ENCODE measurements around the gene SBK1.

Gene SBK1

GRCh38 chr16:28297784-28298510, 5.6 kb downstream of the SBK1 start:
- no peak for TF ChIP-seq FOXP2 (optimal IDR thresholded peaks at IDR 0.05; ENCODE audit: borderline replicate concordance, extremely low read depth, extremely low read length, insufficient read depth)
- TF ChIP-seq, protein P1, sequence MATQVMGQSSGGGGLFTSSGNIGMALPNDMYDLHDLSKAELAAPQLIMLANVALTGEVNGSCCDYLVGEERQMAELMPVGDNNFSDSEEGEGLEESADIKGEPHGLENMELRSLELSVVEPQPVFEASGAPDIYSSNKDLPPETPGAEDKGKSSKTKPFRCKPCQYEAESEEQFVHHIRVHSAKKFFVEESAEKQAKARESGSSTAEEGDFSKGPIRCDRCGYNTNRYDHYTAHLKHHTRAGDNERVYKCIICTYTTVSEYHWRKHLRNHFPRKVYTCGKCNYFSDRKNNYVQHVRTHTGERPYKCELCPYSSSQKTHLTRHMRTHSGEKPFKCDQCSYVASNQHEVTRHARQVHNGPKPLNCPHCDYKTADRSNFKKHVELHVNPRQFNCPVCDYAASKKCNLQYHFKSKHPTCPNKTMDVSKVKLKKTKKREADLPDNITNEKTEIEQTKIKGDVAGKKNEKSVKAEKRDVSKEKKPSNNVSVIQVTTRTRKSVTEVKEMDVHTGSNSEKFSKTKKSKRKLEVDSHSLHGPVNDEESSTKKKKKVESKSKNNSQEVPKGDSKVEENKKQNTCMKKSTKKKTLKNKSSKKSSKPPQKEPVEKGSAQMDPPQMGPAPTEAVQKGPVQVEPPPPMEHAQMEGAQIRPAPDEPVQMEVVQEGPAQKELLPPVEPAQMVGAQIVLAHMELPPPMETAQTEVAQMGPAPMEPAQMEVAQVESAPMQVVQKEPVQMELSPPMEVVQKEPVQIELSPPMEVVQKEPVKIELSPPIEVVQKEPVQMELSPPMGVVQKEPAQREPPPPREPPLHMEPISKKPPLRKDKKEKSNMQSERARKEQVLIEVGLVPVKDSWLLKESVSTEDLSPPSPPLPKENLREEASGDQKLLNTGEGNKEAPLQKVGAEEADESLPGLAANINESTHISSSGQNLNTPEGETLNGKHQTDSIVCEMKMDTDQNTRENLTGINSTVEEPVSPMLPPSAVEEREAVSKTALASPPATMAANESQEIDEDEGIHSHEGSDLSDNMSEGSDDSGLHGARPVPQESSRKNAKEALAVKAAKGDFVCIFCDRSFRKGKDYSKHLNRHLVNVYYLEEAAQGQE (IDR thresholded peaks at IDR 0.05; ENCODE audit: insufficient read depth in 1 of 2, low read depth in 2 of 2, low read length in 2 of 2): peak; percentile 48 to 85; a peak in 3 of 4 replicates

GRCh38 chr16:28298511-28298878, 6.2 kb downstream of the SBK1 start:
- no peak for TF ChIP-seq FOXP2 (optimal IDR thresholded peaks at IDR 0.05; ENCODE audit: borderline replicate concordance, extremely low read depth, extremely low read length, insufficient read depth)
- TF ChIP-seq, protein P1 (IDR thresholded peaks at IDR 0.05; ENCODE audit: insufficient read depth in 1 of 2, low read depth in 2 of 2, low read length in 2 of 2): no peak
- no peak for TF ChIP-seq POLR2AphosphoS5 (IDR thresholded peaks at IDR 0.05; ENCODE audit: low read depth, low read length)
- no peak for TF ChIP-seq TAF1 (IDR thresholded peaks at IDR 0.05; ENCODE audit: borderline replicate concordance, insufficient read depth, low read length)
- no peak for TF ChIP-seq SIN3A (IDR thresholded peaks at IDR 0.05; ENCODE audit: borderline replicate concordance, insufficient read depth, low read length)

DNA sequence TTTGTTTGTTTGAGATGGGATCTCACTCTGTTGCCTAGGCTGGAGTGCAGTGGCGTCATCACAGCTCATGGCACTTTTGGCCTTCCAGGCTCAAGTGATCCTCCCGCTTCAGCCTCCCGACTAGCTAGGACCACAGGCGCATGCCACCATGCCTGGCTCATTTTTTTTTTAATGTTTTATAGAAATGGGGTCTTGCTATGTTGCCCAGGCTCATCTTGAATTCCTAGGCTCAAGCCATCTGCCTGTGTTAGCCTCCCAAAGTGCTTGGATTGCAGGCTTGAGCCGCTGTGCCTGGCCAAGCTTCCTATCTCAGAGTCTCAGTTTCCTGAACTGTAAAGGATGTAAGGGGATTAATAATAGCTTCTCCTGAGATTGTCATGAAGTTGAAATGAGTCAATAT, 8.0 kb downstream of the SBK1 start:
- no peak for TF ChIP-seq SIN3A (IDR thresholded peaks at IDR 0.05; ENCODE audit: borderline replicate concordance, insufficient read depth, low read length)
- no peak for TF ChIP-seq FOXP2 (optimal IDR thresholded peaks at IDR 0.05; ENCODE audit: borderline replicate concordance, extremely low read depth, extremely low read length, insufficient read depth)
- TF ChIP-seq, protein P1 (IDR thresholded peaks at IDR 0.05; ENCODE audit: insufficient read depth in 1 of 2, low read depth in 2 of 2, low read length in 2 of 2): no peak
- TF ChIP-seq TAF1 (IDR thresholded peaks at IDR 0.05; ENCODE audit: borderline replicate concordance, insufficient read depth, low read length): no peak
- TF ChIP-seq POLR2AphosphoS5 (IDR thresholded peaks at IDR 0.05; ENCODE audit: low read depth, low read length): no peak

DNA sequence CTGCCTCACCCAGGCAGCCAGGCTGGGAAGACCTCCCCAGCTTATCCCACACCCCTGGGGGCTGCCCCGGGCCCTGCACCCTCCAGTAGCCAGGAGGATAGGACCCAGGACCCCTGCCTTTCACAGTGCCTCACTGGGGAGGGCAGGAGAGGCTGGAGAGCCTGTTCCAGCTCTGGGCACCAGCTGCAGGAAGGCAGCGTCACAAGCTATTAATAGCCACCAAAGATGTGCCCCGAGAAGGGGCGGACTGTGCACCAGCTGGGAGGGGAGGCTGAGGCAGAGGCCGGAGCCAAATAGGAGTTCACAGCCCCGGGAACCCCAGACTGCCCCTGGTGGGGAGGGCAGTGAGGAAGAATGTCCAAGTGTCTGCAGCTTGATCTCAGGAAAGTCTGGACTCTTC, 8.8 kb downstream of the SBK1 start:
- no peak for TF ChIP-seq POLR2AphosphoS5 (IDR thresholded peaks at IDR 0.05; ENCODE audit: low read depth, low read length)
- TF ChIP-seq, protein P1 (IDR thresholded peaks at IDR 0.05; ENCODE audit: insufficient read depth in 1 of 2, low read depth in 2 of 2, low read length in 2 of 2): no peak
- no peak for TF ChIP-seq SIN3A (IDR thresholded peaks at IDR 0.05; ENCODE audit: borderline replicate concordance, insufficient read depth, low read length)
- no peak for TF ChIP-seq FOXP2 (optimal IDR thresholded peaks at IDR 0.05; ENCODE audit: borderline replicate concordance, extremely low read depth, extremely low read length, insufficient read depth)
- no peak for TF ChIP-seq TAF1 (IDR thresholded peaks at IDR 0.05; ENCODE audit: borderline replicate concordance, insufficient read depth, low read length)

DNA sequence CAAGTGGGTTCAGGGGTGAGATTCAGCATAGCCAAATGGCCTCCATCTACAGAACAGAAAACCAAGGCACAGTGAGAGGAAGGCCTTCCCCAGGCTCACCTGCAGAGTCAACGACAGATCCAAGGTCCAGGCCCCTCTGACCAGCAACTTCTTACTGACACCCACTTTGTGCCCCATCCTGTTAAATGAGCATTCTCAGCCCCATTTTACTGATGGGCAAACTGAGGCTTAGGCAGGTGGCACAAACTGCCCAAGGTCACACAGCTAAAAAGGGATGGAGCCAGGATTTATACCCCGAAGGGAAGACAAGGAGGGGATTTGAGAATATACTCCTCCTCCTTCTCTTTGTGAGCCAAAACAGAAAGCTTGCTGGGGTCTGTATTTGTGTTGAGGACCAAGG, 9.3 kb downstream of the SBK1 start:
- TF ChIP-seq TAF1 (IDR thresholded peaks at IDR 0.05; ENCODE audit: borderline replicate concordance, insufficient read depth, low read length) (no peak), POLR2AphosphoS5 (IDR thresholded peaks at IDR 0.05; ENCODE audit: low read depth, low read length) (no peak), FOXP2 (optimal IDR thresholded peaks at IDR 0.05; ENCODE audit: borderline replicate concordance, extremely low read depth, extremely low read length, insufficient read depth) (no peak), SIN3A (IDR thresholded peaks at IDR 0.05; ENCODE audit: borderline replicate concordance, insufficient read depth, low read length) (no peak)
- TF ChIP-seq, protein P1 (IDR thresholded peaks at IDR 0.05; ENCODE audit: insufficient read depth in 1 of 2, low read depth in 2 of 2, low read length in 2 of 2): no peak

Data from PFSK-1 (cell line).